Nephron progenitor cell (in vitro differentiated cells): Measurements from ENCODE around the gene STX16.

Source experiments
- DNase-seq: peaks from one replicate; pipeline ENCODE4 v3.0.0; 2021
- H3K27ac Mint-ChIP-seq: 2 replicates; pipeline ENCODE4 v1.8.0; 2021; ENCODE audit warnings: mild to moderate bottlenecking, moderate library complexity, mixed read lengths
- H3K27me3 Mint-ChIP-seq: 2 replicates; pipeline ENCODE4 v1.8.0; 2021; ENCODE audit warnings: mild to moderate bottlenecking, low read depth, mixed read lengths; ENCODE audit not compliant: poor library complexity
- H3K36me3 Mint-ChIP-seq: 2 replicates; pipeline ENCODE4 v1.8.0; 2021; ENCODE audit warnings: low read depth, mixed read lengths
- H3K4me1 Mint-ChIP-seq: 2 replicates; pipeline ENCODE4 v1.8.0; 2021; ENCODE audit warnings: mixed read lengths
- H3K4me3 Mint-ChIP-seq: 2 replicates; pipeline ENCODE4 v1.8.0; 2021; ENCODE audit warnings: mild to moderate bottlenecking, moderate library complexity, mixed read lengths
- H3K9me3 Mint-ChIP-seq: 2 replicates; pipeline ENCODE4 v1.8.0; 2021; ENCODE audit warnings: mild to moderate bottlenecking, moderate library complexity, mixed read lengths
- CTCF ChIP-seq: fragments of 200-600 bp; sonication (generic); IDR thresholded peaks from 2 replicates; pipeline ENCODE4 v1.5.0; 2021; ENCODE audit warnings: antibody characterized with exemption

The STX16 gene

GRCh38 chr20:58633161-58634053 lies 17.7 kb upstream of the STX16 start:
- peaks cover 62% of the 10 kb centered on the region for H3K4me1 Mint-ChIP-seq
- no peaks in the 10 kb centered on the region for H3K9me3 Mint-ChIP-seq
- no peak for TF ChIP-seq CTCF
- no peak overlapping the region for H3K27ac Mint-ChIP-seq
- no peak for DNase-seq
- no peak overlapping the region for H3K4me3 Mint-ChIP-seq
- no peaks in the 10 kb centered on the region for H3K36me3 Mint-ChIP-seq
- H3K27me3 Mint-ChIP-seq, result peaks cover 2% of the 10 kb centered on the region

DNA sequence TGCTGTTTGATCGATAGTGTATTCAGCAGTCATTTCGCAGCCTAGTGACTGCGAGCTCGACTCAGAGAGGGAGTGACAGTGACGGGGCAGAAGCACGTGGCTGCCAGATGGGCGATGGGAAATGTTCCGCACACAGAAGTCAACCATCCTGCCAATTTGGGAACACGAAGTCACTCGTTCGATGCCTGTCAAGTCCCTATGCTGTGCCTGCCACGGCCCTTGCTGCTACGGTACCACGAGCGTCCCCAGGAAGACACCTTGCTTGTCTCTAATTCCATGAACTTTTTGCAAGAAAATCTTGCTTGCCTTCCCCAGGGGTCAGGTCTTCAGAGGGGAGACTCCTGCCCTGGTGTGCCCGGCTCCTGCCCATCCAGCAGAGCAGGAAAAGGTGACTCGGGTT lies 17.0 kb upstream of the STX16 start:
- peaks cover 2% of the 10 kb centered on the region for H3K27me3 Mint-ChIP-seq
- H3K9me3 Mint-ChIP-seq, result no peaks in the 10 kb centered on the region

DNA sequence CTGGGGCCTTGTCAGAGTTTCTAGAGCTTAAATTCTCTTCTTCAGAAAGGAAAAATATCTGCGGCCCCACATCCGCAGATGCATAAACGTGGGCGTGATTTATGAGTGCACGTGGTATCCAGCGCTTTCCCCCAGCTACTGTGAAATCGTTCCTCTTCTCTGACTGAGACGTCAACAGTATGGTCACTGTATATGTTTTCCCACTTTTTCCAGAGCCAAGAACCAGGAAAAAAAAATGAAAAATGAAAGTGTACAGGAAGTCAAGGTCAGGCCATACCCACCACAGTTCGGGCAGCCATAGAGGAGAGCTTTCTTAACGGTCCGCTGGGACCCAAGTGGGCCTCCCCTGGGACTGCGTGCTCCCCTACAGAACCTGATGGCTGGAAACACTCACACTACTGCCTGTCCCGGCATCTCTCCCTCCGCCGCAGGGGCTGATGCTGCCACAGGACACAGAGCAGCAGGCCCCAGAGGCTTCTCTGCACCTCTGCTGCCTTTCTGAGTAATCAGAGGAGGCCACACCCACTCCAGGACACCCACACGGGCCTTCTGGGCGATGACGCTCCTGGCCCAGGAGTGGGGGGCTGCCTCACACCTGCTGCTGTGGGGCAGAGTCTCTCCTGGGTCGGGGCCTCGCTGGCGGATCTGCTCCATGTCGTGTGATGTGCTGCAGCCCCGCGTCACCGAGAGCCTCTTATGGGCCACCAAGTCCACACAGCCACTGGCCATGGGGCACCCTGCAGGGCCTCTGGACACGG lies 16.4 kb upstream of the STX16 start:
- TF ChIP-seq CTCF, result no peak
- Mint-ChIP-seq H3K36me3 (no peaks in the 10 kb centered on the region), H3K9me3 (no peaks in the 10 kb centered on the region), H3K4me1 (peaks cover 58% of the 10 kb centered on the region), H3K27me3 (peaks cover 2% of the 10 kb centered on the region), H3K4me3 (no peak overlapping the region), H3K27ac (no peak overlapping the region)
- DNase-seq, result no peak

More for the DNA sequence above, 17.0 kb upstream of the STX16 start:
- Mint-ChIP-seq H3K36me3 (no peaks in the 10 kb centered on the region), H3K4me1 (peaks cover 58% of the 10 kb centered on the region), H3K4me3 (no peak overlapping the region), H3K27ac (no peak overlapping the region)
- TF ChIP-seq CTCF, result no peak
- no peak for DNase-seq

GRCh38 chr20:58635279-58635665 lies 15.8 kb upstream of the STX16 start:
- no peak for DNase-seq
- peaks cover 2% of the 10 kb centered on the region for H3K27me3 Mint-ChIP-seq
- H3K27ac Mint-ChIP-seq, result no peak overlapping the region
- H3K9me3 Mint-ChIP-seq, result no peaks in the 10 kb centered on the region
- TF ChIP-seq CTCF, result no peak
- peaks cover 55% of the 10 kb centered on the region for H3K4me1 Mint-ChIP-seq
- H3K4me3 Mint-ChIP-seq, result no peak overlapping the region
- H3K36me3 Mint-ChIP-seq, result no peaks in the 10 kb centered on the region

- peaks cover 6% of the 10 kb centered on the region for H3K27me3 Mint-ChIP-seq
- H3K4me1 Mint-ChIP-seq, result peaks cover 50% of the 10 kb centered on the region
- no peak for DNase-seq
- no peak for TF ChIP-seq CTCF
- no peak overlapping the region for H3K27ac Mint-ChIP-seq
- no peaks in the 10 kb centered on the region for H3K36me3 Mint-ChIP-seq
- H3K9me3 Mint-ChIP-seq, result peaks cover 7% of the 10 kb centered on the region
- no peak overlapping the region for H3K4me3 Mint-ChIP-seq
These were observed 14.6 kb upstream of the STX16 start for GRCh38 chr20:58636396-58636982.
